ENCODE data around the gene HOXA3. TPM values are rescaled to one million over a fixed set of nuclear protein-coding genes. Genes with fewer than 3 reads are reported as not detected.

HOXA3 gene
- total and polyA plus RNA-seq, 2 donors: 9.0 to 11.4 TPM

DNA sequence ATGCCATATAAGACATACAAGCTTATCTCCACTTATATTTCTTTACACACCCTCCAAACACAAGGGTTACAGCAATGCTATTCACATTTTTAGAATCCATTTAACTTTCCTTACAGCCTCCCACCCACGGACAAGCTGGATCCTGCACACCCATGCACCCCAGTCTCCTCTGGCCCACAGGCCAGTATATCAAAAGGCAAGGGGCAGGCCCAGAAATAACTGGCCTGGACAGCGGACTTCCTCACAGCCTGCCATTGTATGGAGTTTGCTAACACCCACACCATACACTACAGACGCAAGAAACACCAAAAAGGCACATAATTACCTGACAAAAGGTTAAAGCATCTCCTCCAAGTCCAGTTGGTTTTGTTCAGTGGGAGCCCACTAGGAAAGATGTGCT lies 33.8 kb downstream of the HOXA3 start:
- H3K36me3 ChIP-seq (ENCODE audit: insufficient read depth): no peaks in the 10 kb centered on the region
- peak overlapping the region; percentile 63 for H3K27ac ChIP-seq (ENCODE audit: low read depth)
- H3K4me3 ChIP-seq (ENCODE audit: low read depth, low read length): no peak overlapping the region
- WGBS: 49% methylated on average over 3 of the region's 3 CpGs
- H3K4me1 ChIP-seq (ENCODE audit: insufficient read depth): no peaks in the 10 kb centered on the region
- no peak for DNase-seq (ENCODE audit: extremely low spot score)

DNA sequence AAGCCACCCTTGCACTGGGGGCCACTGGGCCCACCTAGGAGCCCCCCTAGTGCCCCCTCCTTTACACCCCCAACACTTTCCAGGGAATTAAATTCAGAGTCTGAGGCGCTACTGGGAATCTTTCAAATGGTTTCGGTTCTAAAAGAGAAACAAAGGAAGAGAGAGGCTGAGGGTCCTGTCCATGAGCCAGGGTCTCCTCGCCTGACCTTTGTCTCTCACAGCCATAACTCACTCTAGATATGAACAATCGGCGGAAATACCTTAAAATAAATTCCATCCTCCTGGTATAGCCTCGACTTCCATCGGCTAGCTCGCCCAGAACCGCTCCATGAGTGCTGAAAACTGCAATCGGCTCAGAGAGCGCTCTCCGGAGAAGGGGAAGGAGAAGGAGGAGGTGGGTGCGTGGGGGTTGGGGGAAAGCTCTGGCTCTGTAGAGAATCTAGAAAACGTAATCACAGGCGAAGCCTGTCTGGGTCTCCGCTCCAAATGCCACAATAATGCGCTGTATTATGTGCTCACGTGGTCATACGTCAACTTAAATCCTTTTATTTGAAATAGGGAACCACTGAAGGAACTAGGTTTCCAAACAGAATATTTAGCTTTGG lies 34.4 kb downstream of the HOXA3 start:
- H3K36me3 ChIP-seq (ENCODE audit: insufficient read depth): no peaks in the 10 kb centered on the region
- no peak overlapping the region for H3K27ac ChIP-seq (ENCODE audit: low read depth)
- DNase-seq (ENCODE audit: extremely low spot score): no peak
- 40% methylated on average over 19 of the region's 19 CpGs for WGBS
- H3K4me3 ChIP-seq (ENCODE audit: low read depth, low read length): peak overlapping the region; percentile 19
- no peaks in the 10 kb centered on the region for H3K4me1 ChIP-seq (ENCODE audit: insufficient read depth)

DNA sequence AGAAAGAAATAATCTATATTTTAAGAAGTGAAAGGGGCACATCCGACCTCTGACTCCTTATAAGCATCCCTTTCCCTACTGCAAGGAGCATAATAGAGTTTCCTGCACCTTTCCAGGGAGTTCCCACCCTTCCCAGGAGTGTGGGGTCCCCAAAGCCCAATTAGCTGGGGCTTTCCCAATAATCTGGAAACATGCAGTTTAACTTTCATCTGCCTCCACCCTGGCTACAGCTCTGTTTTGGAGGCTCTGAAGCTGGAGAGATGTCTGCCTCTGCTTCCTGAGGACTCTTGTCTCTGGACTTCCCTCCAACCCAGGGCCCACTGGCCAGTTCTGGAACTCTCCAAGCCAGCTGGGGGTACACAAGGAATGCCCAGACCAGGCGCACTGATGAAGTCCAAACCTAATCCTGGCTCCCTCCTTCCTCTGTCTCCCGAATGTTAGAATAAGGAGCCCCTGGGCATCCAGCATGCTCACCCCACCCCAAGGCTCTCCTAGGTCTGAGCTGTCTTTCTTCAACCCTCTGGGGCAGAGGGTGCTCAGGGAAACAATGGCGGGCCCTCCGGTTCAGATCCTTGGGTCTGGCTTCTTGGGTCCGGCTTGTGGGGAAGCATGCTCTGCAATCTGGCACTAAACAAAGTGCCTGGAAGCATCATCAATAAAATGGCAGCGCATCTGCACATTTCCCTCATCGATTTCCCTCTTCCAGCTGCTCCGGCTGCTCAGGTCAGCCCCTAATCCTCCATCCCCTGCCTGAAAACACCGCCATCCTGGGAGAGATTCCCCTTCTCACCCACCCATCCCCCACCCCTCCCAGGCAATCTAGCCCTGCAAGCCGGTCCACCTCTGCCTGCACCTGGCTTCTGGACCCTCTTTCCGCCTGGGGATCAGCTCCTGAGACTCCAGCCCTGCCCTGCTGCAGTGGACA lies 35.2 kb downstream of the HOXA3 start:
- Histone ChIP-seq H3K4me1 (ENCODE audit: insufficient read depth) (no peaks in the 10 kb centered on the region), H3K4me3 (ENCODE audit: low read depth, low read length) (peak overlapping the region; percentile 39), H3K36me3 (ENCODE audit: insufficient read depth) (no peaks in the 10 kb centered on the region), H3K27ac (ENCODE audit: low read depth) (peak overlapping the region; percentile 44)
- DNase-seq (ENCODE audit: extremely low spot score): no peak
- 47% methylated on average over 12 of the region's 12 CpGs for WGBS

DNA sequence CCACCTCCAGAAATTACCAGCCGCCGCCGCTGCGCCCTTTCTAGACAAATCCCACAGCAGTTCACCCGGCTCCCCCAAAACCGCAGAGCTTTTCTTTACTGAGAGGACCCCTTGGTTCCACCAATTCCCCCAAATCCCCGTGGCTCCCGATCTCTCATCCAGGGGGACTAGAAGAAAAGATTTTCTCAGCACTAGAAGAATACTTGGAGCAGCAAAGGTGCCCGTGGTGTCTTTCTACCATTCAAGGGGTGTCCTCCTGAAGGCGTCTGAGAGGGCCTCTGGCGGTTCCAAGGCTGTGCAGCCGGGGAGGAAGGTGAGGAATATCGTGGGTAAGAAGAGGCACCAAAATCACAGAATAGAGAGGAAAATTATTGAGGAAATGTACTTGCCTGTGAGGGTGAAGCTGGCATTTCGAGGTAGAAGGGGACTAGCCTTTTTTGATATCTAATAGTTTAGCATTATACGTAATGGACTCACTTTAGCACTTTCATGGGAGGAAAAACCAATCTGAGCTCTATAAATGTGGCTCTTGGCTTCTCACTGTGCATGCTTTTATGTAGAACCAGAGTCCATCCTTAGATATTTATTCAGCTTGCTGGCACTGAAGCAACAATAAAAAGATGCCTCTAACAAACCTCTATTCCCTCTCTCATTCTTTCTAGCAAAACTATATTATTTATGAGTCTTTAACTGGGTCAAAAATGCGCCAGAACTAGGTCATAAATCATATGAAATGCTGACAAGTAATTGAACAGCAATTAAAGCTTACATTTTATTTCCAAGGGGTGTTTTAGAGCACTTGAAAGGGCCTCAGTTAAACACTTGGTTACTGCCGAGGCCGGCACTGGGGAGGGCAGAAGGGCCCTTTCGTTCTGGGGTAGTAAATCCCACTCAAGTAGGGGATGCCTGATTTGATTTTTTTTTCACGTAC lies 36.1 kb downstream of the HOXA3 start:
- H3K4me3 ChIP-seq (ENCODE audit: low read depth, low read length): peak overlapping the region; percentile 39
- H3K27ac ChIP-seq (ENCODE audit: low read depth): peak overlapping the region; percentile 75
- no peaks in the 10 kb centered on the region for H3K36me3 ChIP-seq (ENCODE audit: insufficient read depth)
- WGBS: 55% methylated on average over 20 of the region's 20 CpGs
- DNase-seq (ENCODE audit: extremely low spot score): no peak
- no peaks in the 10 kb centered on the region for H3K4me1 ChIP-seq (ENCODE audit: insufficient read depth)

DNA sequence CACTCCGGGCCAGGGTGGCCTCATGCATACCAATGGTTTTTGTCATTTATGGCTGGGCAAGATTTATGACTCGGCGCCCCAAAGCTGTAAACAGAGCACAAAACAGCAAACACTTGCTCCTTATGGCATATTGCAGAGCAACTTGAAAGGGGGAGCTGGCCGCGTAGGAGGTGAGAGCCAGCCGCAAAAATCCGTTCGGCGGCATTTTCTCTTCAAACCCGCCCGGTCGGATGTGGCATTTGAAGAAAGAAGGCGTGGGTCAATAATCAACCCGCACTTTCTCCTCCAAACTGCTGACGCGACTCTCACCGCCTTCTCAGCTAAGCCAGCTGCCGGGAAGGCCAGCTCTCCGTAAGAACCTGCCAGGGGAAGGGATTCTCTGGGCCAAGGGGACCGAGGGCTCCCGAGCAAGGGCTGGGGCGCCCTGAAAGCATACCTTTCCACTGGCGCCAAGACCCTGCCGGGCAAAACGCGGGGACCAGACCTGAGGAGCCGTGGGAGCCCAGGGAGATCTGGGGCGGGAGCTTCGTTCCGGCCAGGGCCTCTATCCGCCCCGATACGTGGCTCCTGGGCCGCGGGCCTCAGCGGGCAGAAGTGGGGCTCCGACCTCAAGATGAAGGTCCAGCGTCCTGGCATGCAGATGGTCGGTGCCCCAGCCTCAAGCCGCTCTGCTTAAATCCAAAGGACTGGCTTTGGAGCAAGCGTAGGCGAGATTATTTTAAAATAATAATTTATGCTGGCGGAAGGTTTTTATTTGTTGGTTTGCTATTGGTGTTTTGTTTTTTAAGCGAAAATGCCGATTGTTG lies 37.0 kb downstream of the HOXA3 start:
- peak overlapping the region; percentile 64 for H3K27ac ChIP-seq (ENCODE audit: low read depth)
- peak overlapping the region; percentile 39 for H3K4me3 ChIP-seq (ENCODE audit: low read depth, low read length)
- H3K36me3 ChIP-seq (ENCODE audit: insufficient read depth): no peaks in the 10 kb centered on the region
- 32% methylated on average over 45 of the region's 45 CpGs for WGBS
- no peaks in the 10 kb centered on the region for H3K4me1 ChIP-seq (ENCODE audit: insufficient read depth)
- peak; percentile 86 for DNase-seq (ENCODE audit: extremely low spot score)

DNA sequence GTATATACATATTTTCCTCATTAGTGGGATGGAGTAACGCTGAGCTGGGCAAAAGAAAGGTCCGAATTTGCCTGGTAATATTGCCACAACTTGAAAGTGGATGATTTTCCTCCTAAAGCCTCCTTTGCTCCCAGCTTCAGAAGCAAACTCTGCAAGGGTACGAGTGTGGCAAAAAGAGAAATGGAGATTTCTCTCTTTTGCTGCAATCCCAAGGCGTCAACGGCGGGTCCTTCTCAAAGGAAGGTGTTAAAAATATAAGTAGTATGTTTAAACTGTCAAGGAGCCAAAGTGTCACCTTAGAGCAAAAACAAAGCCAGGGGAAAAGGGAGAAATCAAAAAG lies 37.5 kb downstream of the HOXA3 start:
- peaks cover 2% of the 10 kb centered on the region for H3K4me1 ChIP-seq (ENCODE audit: insufficient read depth)
- H3K4me3 ChIP-seq (ENCODE audit: low read depth, low read length): peak overlapping the region; percentile 39
- no peaks in the 10 kb centered on the region for H3K36me3 ChIP-seq (ENCODE audit: insufficient read depth)
- H3K27ac ChIP-seq (ENCODE audit: low read depth): no peak overlapping the region
- DNase-seq (ENCODE audit: extremely low spot score): no peak
- 43% methylated on average over 6 of the region's 6 CpGs for WGBS

DNA sequence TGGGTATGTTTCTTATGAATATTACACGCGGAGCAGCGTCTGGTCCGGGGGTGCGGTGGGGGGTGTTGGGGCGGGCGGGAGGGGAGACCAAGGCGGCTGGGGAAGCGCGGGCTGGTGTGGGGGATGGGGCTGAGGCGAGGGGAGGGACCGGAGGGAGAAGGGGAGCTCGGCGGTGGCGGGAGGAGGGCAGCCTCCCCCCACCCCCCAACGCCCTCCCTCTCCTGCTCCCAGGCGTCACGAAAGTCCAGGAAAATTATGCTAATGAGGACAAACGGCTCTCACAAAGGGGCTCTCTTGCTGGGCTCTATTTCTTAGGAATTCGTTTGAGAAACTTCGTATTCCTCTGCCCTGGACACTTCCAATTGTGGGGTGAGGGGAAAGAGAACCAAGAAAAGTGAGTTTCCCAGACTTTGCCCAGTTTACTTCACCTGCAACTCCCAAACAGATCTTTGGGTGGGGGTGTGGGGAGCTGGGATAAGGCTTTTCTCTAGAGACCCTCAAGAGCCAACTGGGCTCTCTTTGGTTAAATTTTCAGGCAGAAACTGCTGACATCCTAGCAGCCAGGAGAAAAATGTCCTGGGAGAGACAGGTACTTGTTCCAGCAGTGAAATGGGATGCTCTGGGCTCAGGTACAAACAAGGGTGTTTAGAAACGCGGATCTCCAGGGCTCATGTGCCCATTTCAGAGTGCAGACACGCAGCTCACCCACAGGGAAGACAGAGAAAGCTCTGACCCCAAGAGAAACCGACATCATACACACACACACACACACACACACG lies 38.2 kb downstream of the HOXA3 start:
- Histone ChIP-seq H3K4me1 (ENCODE audit: insufficient read depth) (peaks cover 2% of the 10 kb centered on the region), H3K27ac (ENCODE audit: low read depth) (peak overlapping the region; percentile 39), H3K36me3 (ENCODE audit: insufficient read depth) (no peaks in the 10 kb centered on the region), H3K4me3 (ENCODE audit: low read depth, low read length) (peak overlapping the region; percentile 61)
- WGBS: 21% methylated on average over 26 of the region's 26 CpGs
- no peak for DNase-seq (ENCODE audit: extremely low spot score)

DNA sequence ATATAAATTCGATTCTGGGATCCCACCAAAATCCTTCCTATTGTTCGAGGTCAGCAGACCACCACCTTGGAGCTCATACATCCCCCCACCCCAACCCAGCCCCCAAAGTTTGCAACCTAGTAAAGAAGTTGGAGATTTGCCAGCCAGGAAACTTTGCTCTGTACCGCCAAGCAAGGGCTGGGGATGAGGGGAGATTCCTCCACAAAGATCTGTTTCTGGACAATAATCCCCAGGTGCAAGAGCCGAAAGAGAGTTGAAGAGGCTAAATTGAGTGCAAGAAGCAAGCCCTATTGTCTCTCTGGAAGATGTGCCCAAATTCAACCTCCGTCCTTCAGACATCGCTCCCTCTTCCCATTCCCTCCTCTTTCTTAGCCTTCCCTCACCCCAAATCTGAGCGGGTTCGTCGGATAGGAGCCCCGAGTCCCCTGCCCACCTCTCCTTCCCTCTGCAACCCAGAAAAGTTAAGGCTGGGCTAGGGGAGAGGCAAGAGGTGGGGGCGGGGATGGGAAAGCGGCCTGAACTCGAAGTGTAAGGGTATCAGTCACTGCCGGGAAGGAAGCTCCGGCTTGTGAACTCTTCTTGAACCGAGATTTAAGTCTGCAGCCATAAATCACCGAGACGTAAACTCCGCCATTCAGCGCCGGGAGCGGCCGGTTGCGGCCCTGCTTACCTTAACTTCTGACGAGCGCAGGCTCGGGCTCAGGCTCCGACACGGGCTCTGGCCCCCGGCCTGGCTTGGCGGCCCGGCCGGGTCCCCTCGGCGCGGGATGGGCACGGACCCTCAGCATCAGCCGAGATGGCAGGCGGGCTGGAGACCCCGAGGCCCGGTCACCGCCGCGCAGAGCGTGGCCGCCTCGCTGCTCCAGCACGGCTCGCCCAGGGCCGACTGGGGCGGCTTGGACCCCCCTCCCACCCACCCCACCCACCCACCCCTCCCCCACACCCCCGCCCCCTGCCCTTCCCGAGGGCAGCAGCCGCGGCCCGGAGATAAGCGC lies 39.1 kb downstream of the HOXA3 start:
- 12% methylated on average over 56 of the region's 57 CpGs for WGBS
- peaks cover 2% of the 10 kb centered on the region for H3K4me1 ChIP-seq (ENCODE audit: insufficient read depth)
- peak; percentile 80 for DNase-seq (ENCODE audit: extremely low spot score)

DNA sequence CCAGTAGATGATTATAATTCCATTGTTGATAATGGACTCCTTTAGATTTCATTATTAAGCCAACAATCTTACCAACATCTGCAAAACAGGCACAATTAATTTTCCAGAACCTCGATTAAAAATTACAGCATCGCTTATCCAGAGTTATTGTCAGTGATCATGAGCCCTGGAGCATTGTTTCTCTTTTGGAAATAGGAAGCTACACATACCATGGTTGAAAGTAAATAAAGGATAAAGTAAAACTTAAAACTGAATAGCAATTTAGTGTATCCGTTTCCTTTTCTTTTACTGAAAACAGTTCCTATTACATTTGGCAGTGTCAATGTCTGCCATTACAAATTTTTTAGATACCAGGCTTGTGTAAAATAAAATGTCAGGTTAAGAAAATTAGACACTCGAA lies 40.0 kb downstream of the HOXA3 start:
- Histone ChIP-seq H3K4me1 (ENCODE audit: insufficient read depth) (peaks cover 2% of the 10 kb centered on the region), H3K4me3 (ENCODE audit: low read depth, low read length) (no peak overlapping the region), H3K27ac (ENCODE audit: low read depth) (no peak overlapping the region), H3K36me3 (ENCODE audit: insufficient read depth) (no peaks in the 10 kb centered on the region)
- DNase-seq (ENCODE audit: extremely low spot score): no peak
- WGBS: 54% methylated on average over 4 of the region's 4 CpGs

More for the DNA sequence above, 39.1 kb downstream of the HOXA3 start:
- Histone ChIP-seq H3K4me3 (ENCODE audit: low read depth, low read length) (peak overlapping the region; percentile 61), H3K36me3 (ENCODE audit: insufficient read depth) (no peaks in the 10 kb centered on the region), H3K27ac (ENCODE audit: low read depth) (peak overlapping the region; percentile 97)

DNA sequence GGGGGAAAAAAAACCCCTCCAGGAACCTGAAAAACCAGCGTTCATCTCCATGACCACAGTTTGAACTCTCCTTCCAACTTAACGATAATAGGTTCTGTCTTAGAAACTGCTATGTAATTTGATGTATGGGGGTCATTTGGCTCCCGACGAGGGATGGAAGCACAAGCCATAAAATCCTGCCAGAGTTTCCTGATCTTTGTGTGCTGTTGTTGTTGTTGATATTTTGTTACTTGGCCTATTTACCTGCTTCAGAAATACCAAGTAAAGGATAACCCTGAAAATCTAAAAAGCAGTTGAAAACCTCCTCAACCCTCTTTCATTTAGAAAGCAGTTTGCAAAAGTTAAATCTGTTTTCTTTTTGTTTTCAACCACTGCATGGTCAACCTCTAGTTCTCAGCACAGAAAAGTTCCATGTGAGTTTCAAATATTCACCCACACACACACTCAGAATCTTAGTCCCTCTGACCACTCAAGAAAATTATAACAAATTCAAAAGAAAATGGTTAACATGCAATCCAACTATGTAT lies 40.6 kb downstream of the HOXA3 start:
- Histone ChIP-seq H3K27ac (ENCODE audit: low read depth) (no peak overlapping the region), H3K36me3 (ENCODE audit: insufficient read depth) (no peaks in the 10 kb centered on the region), H3K4me1 (ENCODE audit: insufficient read depth) (peaks cover 2% of the 10 kb centered on the region), H3K4me3 (ENCODE audit: low read depth, low read length) (no peak overlapping the region)
- 35% methylated on average over 4 of the region's 4 CpGs for whole genome bisulfite sequencing
- no peak for DNase-seq (ENCODE audit: extremely low spot score)

DNA sequence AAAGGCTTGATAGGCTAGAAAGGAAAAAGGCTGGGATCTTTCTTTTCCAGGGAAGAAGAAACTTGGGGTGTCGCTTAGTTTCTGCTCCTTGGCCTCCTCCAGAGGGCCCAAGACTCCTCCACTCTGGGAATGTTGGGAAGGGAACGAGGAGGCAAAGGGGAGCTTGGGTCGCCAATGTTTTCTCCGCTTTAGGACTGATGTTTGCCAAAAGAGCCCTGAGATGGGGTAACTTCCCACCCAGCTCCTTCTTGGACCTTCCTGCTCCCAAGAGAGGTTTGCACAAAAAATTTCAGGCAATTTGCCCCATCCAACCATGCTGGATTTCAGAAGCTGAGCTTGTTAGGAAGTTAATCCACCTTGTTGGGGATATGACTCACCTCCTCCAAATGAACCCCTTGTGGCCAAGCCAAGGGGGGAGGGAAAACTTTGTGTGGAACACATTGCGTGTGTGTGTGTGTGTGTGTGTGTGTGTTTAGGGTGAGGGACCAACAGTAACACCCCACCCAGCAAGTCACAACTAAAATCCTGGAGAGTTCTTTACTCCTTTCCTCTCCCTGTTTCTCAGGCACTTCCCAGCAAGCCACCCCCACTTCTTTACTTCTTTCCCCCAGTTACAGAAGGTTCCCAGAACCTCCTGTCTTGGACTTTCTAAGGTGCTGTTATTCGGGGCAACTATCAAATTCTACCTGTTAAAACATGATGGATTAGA lies 41.2 kb downstream of the HOXA3 start:
- peak overlapping the region; percentile 53 for H3K27ac ChIP-seq (ENCODE audit: low read depth)
- H3K36me3 ChIP-seq (ENCODE audit: insufficient read depth): no peaks in the 10 kb centered on the region
- H3K4me3 ChIP-seq (ENCODE audit: low read depth, low read length): no peak overlapping the region
- peaks cover 2% of the 10 kb centered on the region for H3K4me1 ChIP-seq (ENCODE audit: insufficient read depth)
- WGBS: 40% methylated on average over 6 of the region's 6 CpGs
- DNase-seq (ENCODE audit: extremely low spot score): no peak

All from urinary bladder (tissue), 4 donors.